ENCODE measurements around the gene CDK5.

CDK5 gene

GRCh38 chr7:151057506-151057988 is at the start of gene CDK5:
Gene CDK5 (minus strand): TSS chr7:151057897. CDS start chr7:151057848, 49 bp downstream.
- no peak for DNase-seq

- peak; percentile 94 for DNase-seq
These were observed 46.9 kb upstream of the CDK5 start for GRCh38 chr7:151104411-151105235.

- DNase-seq: no peak
These were observed 46.3 kb upstream of the CDK5 start for GRCh38 chr7:151103973-151104372.

GRCh38 chr7:151102991-151103390 is 45.3 kb upstream of the CDK5 start:
- no peak for DNase-seq

- no peak for DNase-seq
These were observed 44.1 kb upstream of the CDK5 start for GRCh38 chr7:151101621-151102396.

- DNase-seq: no peak
These were observed 43.2 kb upstream of the CDK5 start for GRCh38 chr7:151100921-151101320.

GRCh38 chr7:151099486-151100211 is 42.0 kb upstream of the CDK5 start:
- DNase-seq: no peak

GRCh38 chr7:151095828-151096475 is 38.3 kb upstream of the CDK5 start:
- DNase-seq: no peak

GRCh38 chr7:151095123-151095797 is 37.6 kb upstream of the CDK5 start:
- DNase-seq: no peak

GRCh38 chr7:151094675-151095074 is 37.0 kb upstream of the CDK5 start:
- peak; percentile 25 for DNase-seq

- no peak for DNase-seq
These were observed 36.1 kb upstream of the CDK5 start for GRCh38 chr7:151093748-151094147.

GRCh38 chr7:151091988-151092387 is 34.3 kb upstream of the CDK5 start:
- no peak for DNase-seq

- no peak for DNase-seq
These were observed 33.7 kb upstream of the CDK5 start for GRCh38 chr7:151091431-151091830.

- no peak for DNase-seq
These were observed 33.3 kb upstream of the CDK5 start for GRCh38 chr7:151091003-151091402.

- DNase-seq: no peak
These were observed 32.4 kb upstream of the CDK5 start for GRCh38 chr7:151089893-151090730.

GRCh38 chr7:151088856-151089699 is 31.4 kb upstream of the CDK5 start:
- peak; percentile 32 for DNase-seq

GRCh38 chr7:151088019-151088855 is 30.5 kb upstream of the CDK5 start:
- DNase-seq: peak; percentile 37

GRCh38 chr7:151087245-151088018 is 29.7 kb upstream of the CDK5 start:
- DNase-seq: peak; percentile 38

All from fibroblast of upper back skin (primary cell).